AG08396 (cell line): ENCODE measurements around the gene NLRC3.
"Not testable (repeated sequence)": the region's sequence is repeated elsewhere in the genome, so short reads cannot be mapped to it uniquely, and the experiment has no call there.

ENCODE experiments used
- DNase-seq: peaks from one replicate; pipeline ENCODE4 v3.0.0; 2012; ENCODE audit warnings: low spot score, mixed read lengths

The NLRC3 gene

GRCh38 chr16:3513892-3514583, 63.2 kb downstream of the NLRC3 start:
- DNase-seq, result no peak

GRCh38 chr16:3511286-3512180, 65.7 kb downstream of the NLRC3 start:
- no peak for DNase-seq

GRCh38 chr16:3510416-3510815, 66.8 kb downstream of the NLRC3 start:
- no peak for DNase-seq

- DNase-seq, result no peak
Measured at GRCh38 chr16:3509470-3509928, 67.7 kb downstream of the NLRC3 start.

GRCh38 chr16:3508736-3509135, 68.5 kb downstream of the NLRC3 start:
- no peak for DNase-seq

GRCh38 chr16:3503523-3503922, 73.7 kb downstream of the NLRC3 start:
- no peak for DNase-seq

GRCh38 chr16:3501783-3502400, 75.3 kb downstream of the NLRC3 start:
- DNase-seq, result no peak

GRCh38 chr16:3501412-3501761, 75.8 kb downstream of the NLRC3 start:
- DNase-seq, result not testable (repeated sequence)

GRCh38 chr16:3498988-3499387, 78.2 kb downstream of the NLRC3 start:
- DNase-seq, result no peak

GRCh38 chr16:3497771-3498170, 79.4 kb downstream of the NLRC3 start:
- no peak for DNase-seq

GRCh38 chr16:3496386-3496785, 80.8 kb downstream of the NLRC3 start:
- no peak for DNase-seq

GRCh38 chr16:3495176-3495575, 82.0 kb downstream of the NLRC3 start, which contains the start of gene C16orf90:
C16orf90 (minus strand) TSS chr16:3495489; CDS start chr16:3495421, 68 bp downstream.
- DNase-seq, result no peak

- DNase-seq, result no peak
Measured at GRCh38 chr16:3494386-3494973, 82.7 kb downstream of the NLRC3 start.

GRCh38 chr16:3492356-3492755, 84.8 kb downstream of the NLRC3 start:
- no peak for DNase-seq

- peak; percentile 17 for DNase-seq
Measured at GRCh38 chr16:3490911-3491629, 86.1 kb downstream of the NLRC3 start.
